Activated CD4-positive, alpha-beta T cell treated with anti-CD3 and anti-CD28 coated beads for 36 hours (primary cell): ENCODE measurements around the gene PGM5. TPM values are rescaled to one million over a fixed set of nuclear protein-coding genes. Genes with fewer than 3 reads are reported as not detected.

Experiments
- ATAC-seq: fragments of 200-7000 bp; cut with Tn5 transposase; one replicate; pipeline ENCODE4 v1.10.0; 2021; ENCODE audit warnings: mild to moderate bottlenecking, moderate library complexity
- CTCF ChIA-PET: fragments of 350-600 bp; sonication (Branson Sonifier 250); formaldehyde crosslinking; loops from one replicate; lab custom pipeline; 2021; ENCODE audit warnings: antibody characterized with exemption; lab: Charles Lee
- POLR2A ChIA-PET: fragments of 350-600 bp; sonication (Branson Sonifier 250); formaldehyde crosslinking; loops from one replicate; lab custom pipeline; 2021; ENCODE audit warnings: antibody characterized with exemption, inconsistent platforms; lab: Charles Lee
- DNase-seq: peaks from one replicate; pipeline ENCODE4 v3.0.0-alpha.2; 2020
- H3K27ac Mint-ChIP-seq: one replicate; pipeline ENCODE4 v1.8.0; 2021; ENCODE audit warnings: mixed read lengths
- H3K27me3 Mint-ChIP-seq: one replicate; pipeline ENCODE4 v1.8.0; 2021; ENCODE audit warnings: mixed read lengths
- H3K36me3 Mint-ChIP-seq: one replicate; pipeline ENCODE4 v1.8.0; 2021; ENCODE audit warnings: low read depth, mixed read lengths
- H3K4me1 Mint-ChIP-seq: one replicate; pipeline ENCODE4 v1.8.0; 2021; ENCODE audit warnings: mixed read lengths
- H3K4me3 Mint-ChIP-seq: one replicate; pipeline ENCODE4 v1.8.0; 2021; ENCODE audit warnings: mild to moderate bottlenecking, moderate library complexity, mixed read lengths
- H3K9me3 Mint-ChIP-seq: one replicate; pipeline ENCODE4 v1.8.0; 2021; ENCODE audit warnings: low read depth, mixed read lengths
- intact Hi-C, 2 experiments: fragments of 100-400 bp; cut with DNase I in 1 of 2; cut with micrococcal nuclease in 1 of 2; formaldehyde crosslinking; loops; one replicate each; pipeline versions ENCODE4 v1.14.2 to v1.15.1; 2022 to 2024; cut with DNase I, micrococcal nuclease
- total RNA-seq, 2 experiments: library from RNA; stranded (reverse); gene quantifications; one replicate each; pipeline ENCODE4 v1.2.3, GENCODE V29; 2021

PGM5 gene
- total RNA-seq, 2 experiments from 2014 or later, result not detected

- Mint-ChIP-seq H3K4me3 (no peak overlapping the region), H3K27me3 (peaks cover 10% of the 10 kb centered on the region), H3K4me1 (no peaks in the 10 kb centered on the region), H3K36me3 (no peaks in the 10 kb centered on the region), H3K9me3 (no peaks in the 10 kb centered on the region), H3K27ac (no peak overlapping the region)
- DNase-seq (no peak), ATAC-seq (no peak)
- intact Hi-C loops, result no loop called here
- CTCF ChIA-PET, result no interaction called here
- POLR2A ChIA-PET, result no interaction called here
Measured at GRCh38 chr9:68546596-68547390, 190.4 kb downstream of the PGM5 start.

DNA sequence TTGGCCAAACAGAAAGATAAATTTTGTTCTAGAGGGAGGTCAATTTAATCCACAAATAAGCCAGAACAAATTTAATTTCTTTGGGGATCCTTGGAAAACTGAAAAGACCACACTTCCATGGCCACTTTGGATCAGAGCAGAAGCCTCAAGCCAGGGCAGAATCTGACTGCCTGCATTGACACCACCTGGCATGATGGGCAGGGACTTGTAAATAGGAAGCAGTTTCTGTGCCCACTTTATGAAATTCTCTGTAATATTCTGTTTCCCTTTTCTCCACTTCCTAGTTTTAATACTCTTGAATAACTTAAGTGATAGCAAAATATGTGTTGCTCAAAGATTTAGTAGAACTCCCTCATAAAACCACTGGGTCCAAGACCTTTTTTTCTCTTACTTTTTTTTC, 191.0 kb downstream of the PGM5 start:
- no peak for DNase-seq
- ChIA-PET POLR2A (no interaction called here), CTCF (no interaction called here)
- intact Hi-C loops, result no loop called here
- Mint-ChIP-seq H3K4me1 (no peaks in the 10 kb centered on the region), H3K9me3 (no peaks in the 10 kb centered on the region), H3K27ac (no peak overlapping the region), H3K4me3 (no peak overlapping the region), H3K36me3 (no peaks in the 10 kb centered on the region), H3K27me3 (peaks cover 8% of the 10 kb centered on the region)
- ATAC-seq, result no peak

- Mint-ChIP-seq H3K36me3 (no peaks in the 10 kb centered on the region), H3K27me3 (peaks cover 11% of the 10 kb centered on the region), H3K27ac (no peak overlapping the region), H3K4me1 (no peaks in the 10 kb centered on the region), H3K4me3 (no peak overlapping the region), H3K9me3 (no peaks in the 10 kb centered on the region)
- no peak for ATAC-seq
- intact Hi-C loops, result no loop called here
- CTCF ChIA-PET, result interaction anchor here (0.8 to 1.4 kb wide), 2 partner anchors 9 to 11 kb away, joined by 3 to 8 read pairs; no protein-coding TSS in a partner anchor
- POLR2A ChIA-PET, result no interaction called here
- no peak for DNase-seq
Measured at GRCh38 chr9:68548241-68548640, 191.8 kb downstream of the PGM5 start.

- no peak for ATAC-seq
- DNase-seq, result no peak
- Mint-ChIP-seq H3K27me3 (peaks cover 6% of the 10 kb centered on the region), H3K36me3 (no peaks in the 10 kb centered on the region), H3K4me1 (no peaks in the 10 kb centered on the region), H3K27ac (no peak overlapping the region), H3K9me3 (no peaks in the 10 kb centered on the region), H3K4me3 (no peak overlapping the region)
- ChIA-PET CTCF (interaction anchor here (1.1 kb wide), 1 partner anchor 9 kb away, joined by 4 read pairs; no protein-coding TSS in a partner anchor), POLR2A (no interaction called here)
- intact Hi-C loops, result no loop called here
Measured at GRCh38 chr9:68551191-68551590, 194.8 kb downstream of the PGM5 start.

DNA sequence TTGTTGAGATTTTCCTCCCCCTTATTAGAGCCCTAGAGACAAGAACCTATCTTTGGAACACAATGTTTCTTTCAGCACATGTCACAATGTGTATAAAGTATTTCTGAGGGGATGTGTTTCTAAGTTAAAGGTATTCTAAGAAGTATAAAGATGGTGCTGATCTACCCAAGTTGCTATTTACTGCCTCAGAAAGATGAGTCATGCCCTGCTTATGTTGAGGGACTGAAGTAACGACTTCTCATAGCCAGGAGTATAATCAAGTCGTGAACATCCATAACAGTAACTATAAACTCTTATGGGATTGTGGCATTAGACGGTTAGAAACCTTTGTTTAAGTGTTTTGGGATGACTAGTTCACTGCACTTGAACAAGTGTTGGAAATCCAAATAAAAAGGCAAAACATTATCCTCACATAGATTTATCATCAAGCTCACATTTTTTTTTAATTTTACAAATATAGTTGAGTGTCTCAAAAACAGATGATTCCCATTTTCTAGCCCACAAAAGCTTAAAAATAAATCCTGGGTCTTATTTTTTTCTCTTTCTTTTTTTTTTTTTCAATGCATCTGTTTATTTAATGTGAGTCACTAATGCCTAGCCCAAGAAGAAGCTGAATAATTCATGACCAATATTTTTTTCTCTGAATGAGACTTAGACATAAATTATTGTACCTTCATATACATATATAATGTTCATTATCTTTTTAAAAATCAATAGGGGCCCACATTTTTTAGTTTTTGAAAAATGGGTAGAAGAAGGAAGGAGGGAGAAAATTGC, 196.5 kb downstream of the PGM5 start:
- Mint-ChIP-seq H3K4me1 (no peaks in the 10 kb centered on the region), H3K9me3 (no peaks in the 10 kb centered on the region), H3K36me3 (no peaks in the 10 kb centered on the region), H3K27me3 (peaks cover 11% of the 10 kb centered on the region), H3K4me3 (no peak overlapping the region), H3K27ac (no peak overlapping the region)
- ChIA-PET POLR2A (no interaction called here), CTCF (no interaction called here)
- DNase-seq (no peak), ATAC-seq (no peak)
- intact Hi-C loops, result no loop called here

- ChIA-PET POLR2A (no interaction called here), CTCF (interaction anchor here (0.6 to 0.9 kb wide), 2 partner anchors 12 to 14 kb away, joined by 3 read pairs; no protein-coding TSS in a partner anchor)
- H3K27me3 Mint-ChIP-seq, result peaks cover 16% of the 10 kb centered on the region
- H3K27ac Mint-ChIP-seq, result no peak overlapping the region
- H3K36me3 Mint-ChIP-seq, result no peaks in the 10 kb centered on the region
- intact Hi-C loops, result no loop called here
- ATAC-seq (no peak), DNase-seq (no peak)
- peaks cover 8% of the 10 kb centered on the region for H3K4me1 Mint-ChIP-seq
- no peak overlapping the region for H3K4me3 Mint-ChIP-seq
- H3K9me3 Mint-ChIP-seq, result no peaks in the 10 kb centered on the region
Measured at GRCh38 chr9:68555437-68556150, 199.2 kb downstream of the PGM5 start.

GRCh38 chr9:68558545-68558944, 202.1 kb downstream of the PGM5 start:
- H3K4me1 Mint-ChIP-seq, result peaks cover 9% of the 10 kb centered on the region
- POLR2A ChIA-PET, result no interaction called here
- intact Hi-C loops, result no loop called here
- H3K36me3 Mint-ChIP-seq, result no peaks in the 10 kb centered on the region
- no peak for ATAC-seq
- no peaks in the 10 kb centered on the region for H3K9me3 Mint-ChIP-seq
- no peak overlapping the region for H3K27ac Mint-ChIP-seq
- CTCF ChIA-PET, result interaction anchor here (1.5 to 2.5 kb wide), 5 partner anchors 9 to 47 kb away, joined by 3 to 17 read pairs (median 8); no protein-coding TSS in a partner anchor
- no peak overlapping the region for H3K4me3 Mint-ChIP-seq
- no peak for DNase-seq
- H3K27me3 Mint-ChIP-seq, result peaks cover 15% of the 10 kb centered on the region

DNA sequence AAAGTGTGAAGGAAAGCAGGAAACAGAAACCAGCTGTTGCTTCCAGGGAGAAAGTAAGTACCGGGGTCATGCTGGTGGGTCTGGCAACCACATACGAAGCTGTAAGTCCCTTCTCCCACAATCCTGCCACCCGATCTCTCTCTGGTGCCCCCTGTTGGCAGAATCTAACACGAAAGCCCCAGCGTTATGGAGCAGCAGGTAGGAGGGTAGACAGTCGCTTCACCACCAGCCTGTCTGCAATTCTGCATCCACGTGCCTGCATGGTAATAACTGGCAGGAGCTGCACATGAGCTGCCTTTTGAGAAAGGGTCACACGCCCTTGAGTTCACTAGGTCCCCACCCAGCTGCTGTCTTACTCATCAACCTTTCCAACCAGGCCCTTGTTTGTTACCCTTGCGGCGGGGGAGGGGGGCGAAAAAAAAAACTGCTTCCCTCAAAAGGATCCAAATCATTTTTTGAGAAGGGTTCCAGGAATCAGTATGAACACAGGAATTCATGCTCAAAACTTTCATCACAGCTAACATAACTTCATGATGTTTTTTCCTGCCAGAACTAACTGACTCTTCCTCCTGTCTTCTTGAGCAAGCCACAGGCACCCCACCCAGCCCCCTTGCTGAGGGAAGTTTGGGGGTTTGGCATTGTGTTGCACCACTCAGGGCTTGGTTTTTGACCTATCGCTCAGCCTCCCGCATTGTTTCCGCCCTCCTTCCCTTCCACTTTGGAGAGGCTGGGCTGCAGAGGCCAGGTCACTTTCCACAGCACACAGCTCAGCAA, 203.8 kb downstream of the PGM5 start:
- CTCF ChIA-PET, result interaction anchor here (0.5 to 2.5 kb wide), 21 partner anchors 8 to 863 kb away, joined by 3 to 17 read pairs (median 4); partner anchors contain the start of gene TMEM252
- POLR2A ChIA-PET, result no interaction called here
- no peak overlapping the region for H3K4me3 Mint-ChIP-seq
- ATAC-seq (peak; percentile 66), DNase-seq (peak; percentile 75)
- H3K27ac Mint-ChIP-seq, result no peak overlapping the region
- H3K27me3 Mint-ChIP-seq, result peaks cover 19% of the 10 kb centered on the region
- H3K36me3 Mint-ChIP-seq, result no peaks in the 10 kb centered on the region
- intact Hi-C loops, result loop anchor here in 1 of 2 experiments (10.0 kb wide), 1 partner anchor 205 kb away; the partner anchor contains the start of gene PGM5
- no peaks in the 10 kb centered on the region for H3K9me3 Mint-ChIP-seq
- peaks cover 9% of the 10 kb centered on the region for H3K4me1 Mint-ChIP-seq

DNA sequence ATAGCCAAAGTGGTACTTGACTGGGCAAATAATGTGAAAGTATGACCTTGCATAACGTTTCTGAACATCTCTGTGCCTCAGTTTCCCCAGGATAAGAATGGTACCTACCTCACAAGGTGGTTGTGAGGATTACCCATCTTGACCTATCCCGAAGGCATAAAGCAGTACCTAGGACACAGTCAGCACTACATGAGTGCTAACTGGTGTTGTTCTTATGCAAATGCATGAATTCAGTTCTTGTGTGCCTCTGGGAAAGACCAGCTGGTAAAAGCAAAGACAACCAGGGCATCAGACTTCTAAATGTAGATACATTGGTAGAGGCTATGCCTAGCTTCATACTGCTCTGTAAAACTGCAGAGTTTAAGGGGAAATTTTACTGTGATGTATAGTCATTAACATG, 206.1 kb downstream of the PGM5 start:
- ATAC-seq, result no peak
- H3K36me3 Mint-ChIP-seq, result no peaks in the 10 kb centered on the region
- H3K27ac Mint-ChIP-seq, result no peak overlapping the region
- no peak for DNase-seq
- peaks cover 19% of the 10 kb centered on the region for H3K27me3 Mint-ChIP-seq
- H3K4me3 Mint-ChIP-seq, result no peak overlapping the region
- intact Hi-C loops, result loop anchor here in 1 of 2 experiments (10.0 kb wide), 1 partner anchor 208 kb away; the partner anchor contains the start of gene PGM5
- no peaks in the 10 kb centered on the region for H3K9me3 Mint-ChIP-seq
- POLR2A ChIA-PET, result no interaction called here
- H3K4me1 Mint-ChIP-seq, result peaks cover 9% of the 10 kb centered on the region
- CTCF ChIA-PET, result interaction anchor here (0.6 to 1.5 kb wide), 7 partner anchors 10 to 464 kb away, joined by 3 to 4 read pairs (median 3); no protein-coding TSS in a partner anchor

DNA sequence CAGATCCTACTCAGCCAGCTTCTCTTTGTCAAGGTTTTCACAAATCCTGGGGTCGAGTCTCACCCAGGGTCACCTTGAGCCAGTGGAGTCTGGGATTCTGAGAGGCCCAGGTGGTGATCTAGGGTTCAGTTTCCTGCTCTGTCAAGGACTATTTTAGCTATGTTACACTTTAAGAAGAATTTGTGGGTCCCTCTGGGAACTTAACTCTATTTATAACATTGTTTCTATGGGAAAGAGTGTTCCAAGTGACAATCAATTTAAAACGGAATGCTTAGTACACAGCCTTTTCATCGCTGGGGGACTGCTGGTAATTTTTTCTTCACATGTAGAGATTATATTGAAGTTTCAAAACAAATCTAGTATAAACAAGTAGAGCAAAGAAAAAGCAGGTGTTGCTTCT, 211.2 kb downstream of the PGM5 start:
- Mint-ChIP-seq H3K9me3 (peaks cover 5% of the 10 kb centered on the region), H3K4me3 (no peak overlapping the region), H3K27me3 (peaks cover 28% of the 10 kb centered on the region), H3K27ac (no peak overlapping the region), H3K4me1 (no peaks in the 10 kb centered on the region), H3K36me3 (no peaks in the 10 kb centered on the region)
- intact Hi-C loops, result loop anchor here in 1 of 2 experiments (10.0 kb wide), 1 partner anchor 213 kb away; the partner anchor contains the start of gene PGM5
- no peak for DNase-seq
- no peak for ATAC-seq
- ChIA-PET CTCF (interaction anchor here (0.7 to 3.2 kb wide), 14 partner anchors 8 to 1010 kb away, joined by 3 to 21 read pairs (median 3); no protein-coding TSS in a partner anchor), POLR2A (interaction anchor here (0.7 kb wide), 1 partner anchor 13 kb away, joined by 3 read pairs; no protein-coding TSS in a partner anchor)
